Nephron (organoid): Measurements from ENCODE around the gene ZC3H12A.
A peak's percentile ranks its signal among the peaks of the same experiment; 100 is the strongest.

Source experiments
- H3K27ac Mint-ChIP-seq, 3 experiments: 2 replicates each; pipeline ENCODE4 v1.8.0; 2020; ENCODE audit warnings: mixed read lengths in 3 of 3, mild to moderate bottlenecking in 2 of 3, moderate library complexity in 1 of 3
- H3K27me3 Mint-ChIP-seq: 2 replicates; pipeline ENCODE4 v1.8.0; 2021; ENCODE audit warnings: low read depth, mild to moderate bottlenecking, moderate library complexity, mixed read lengths
- H3K36me3 Mint-ChIP-seq: 2 replicates; pipeline ENCODE4 v1.8.0; 2020; ENCODE audit warnings: low read depth, mixed read lengths
- H3K4me1 Mint-ChIP-seq: 2 replicates; pipeline ENCODE4 v1.8.0; 2020; ENCODE audit warnings: mixed read lengths
- H3K4me3 Mint-ChIP-seq, 3 experiments: 2 replicates each; pipeline ENCODE4 v1.8.0; 2020; ENCODE audit warnings: mild to moderate bottlenecking in 3 of 3, mixed read lengths in 3 of 3, moderate library complexity in 2 of 3
- H3K9me3 Mint-ChIP-seq: 2 replicates; pipeline ENCODE4 v1.8.0; 2020; ENCODE audit warnings: mixed read lengths
- TF ChIP-seq, protein P1 (sequence below), 3 experiments: fragments of 200-600 bp; sonication (generic); IDR thresholded peaks; one replicate each; pipeline ENCODE4 v1.5.0; 2021; ENCODE audit warnings: antibody characterized with exemption in 3 of 3; ENCODE audit not compliant: unreplicated experiment in 3 of 3

Gene ZC3H12A

DNA sequence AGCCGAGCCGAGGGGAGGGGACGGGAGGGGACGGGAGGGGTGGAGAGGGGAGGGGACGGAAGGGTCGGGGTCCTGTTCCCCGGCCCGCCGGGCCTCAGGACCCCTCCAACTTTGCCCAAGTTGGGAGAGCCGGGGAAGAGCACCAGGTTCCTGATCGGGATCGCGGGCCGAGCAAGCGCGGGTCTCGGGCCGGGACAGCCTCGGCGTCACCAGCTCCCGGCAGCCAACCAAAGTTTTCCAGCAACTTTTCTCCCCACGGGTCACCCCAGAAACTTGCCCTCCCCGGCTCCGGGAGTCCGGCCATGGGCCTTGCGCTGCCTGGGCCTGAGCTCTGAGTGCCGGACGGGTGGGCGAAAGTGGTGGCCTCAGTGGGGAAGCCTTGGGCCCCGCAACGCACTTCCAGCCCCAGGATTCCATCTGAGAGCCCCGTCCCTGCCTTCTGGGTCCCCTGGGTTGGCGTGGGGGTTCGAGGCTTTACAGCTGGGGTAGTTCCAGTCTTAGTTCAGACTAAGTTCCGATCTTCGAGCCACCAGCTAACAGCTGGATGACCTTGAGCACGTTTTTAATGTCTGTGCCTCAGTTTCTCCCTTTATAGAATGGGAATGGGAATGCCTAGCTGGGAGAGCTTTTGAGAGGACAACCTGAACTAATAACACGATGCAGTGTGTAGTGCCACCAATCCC, 458 bp downstream of the ZC3H12A start:
- Mint-ChIP-seq H3K4me1 (peaks cover 44% of the 10 kb centered on the region), H3K27ac (no peak overlapping the region), H3K4me3 (peak overlapping the region; percentile 78 to 86 (median 85)), H3K36me3 (no peaks in the 10 kb centered on the region), H3K27me3 (peaks cover 33% of the 10 kb centered on the region), H3K9me3 (no peaks in the 10 kb centered on the region)
- TF ChIP-seq, protein P1, sequence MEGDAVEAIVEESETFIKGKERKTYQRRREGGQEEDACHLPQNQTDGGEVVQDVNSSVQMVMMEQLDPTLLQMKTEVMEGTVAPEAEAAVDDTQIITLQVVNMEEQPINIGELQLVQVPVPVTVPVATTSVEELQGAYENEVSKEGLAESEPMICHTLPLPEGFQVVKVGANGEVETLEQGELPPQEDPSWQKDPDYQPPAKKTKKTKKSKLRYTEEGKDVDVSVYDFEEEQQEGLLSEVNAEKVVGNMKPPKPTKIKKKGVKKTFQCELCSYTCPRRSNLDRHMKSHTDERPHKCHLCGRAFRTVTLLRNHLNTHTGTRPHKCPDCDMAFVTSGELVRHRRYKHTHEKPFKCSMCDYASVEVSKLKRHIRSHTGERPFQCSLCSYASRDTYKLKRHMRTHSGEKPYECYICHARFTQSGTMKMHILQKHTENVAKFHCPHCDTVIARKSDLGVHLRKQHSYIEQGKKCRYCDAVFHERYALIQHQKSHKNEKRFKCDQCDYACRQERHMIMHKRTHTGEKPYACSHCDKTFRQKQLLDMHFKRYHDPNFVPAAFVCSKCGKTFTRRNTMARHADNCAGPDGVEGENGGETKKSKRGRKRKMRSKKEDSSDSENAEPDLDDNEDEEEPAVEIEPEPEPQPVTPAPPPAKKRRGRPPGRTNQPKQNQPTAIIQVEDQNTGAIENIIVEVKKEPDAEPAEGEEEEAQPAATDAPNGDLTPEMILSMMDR (IDR thresholded peaks at IDR 0.05; ENCODE audit: unreplicated experiment in 3 of 3), result no peak

GRCh38 chr1:37475380-37476086, 1.2 kb downstream of the ZC3H12A start:
- Mint-ChIP-seq H3K36me3 (no peaks in the 10 kb centered on the region), H3K9me3 (no peaks in the 10 kb centered on the region), H3K4me3 (peak overlapping the region; percentile 78 to 86 (median 85)), H3K27me3 (peaks cover 31% of the 10 kb centered on the region), H3K27ac (no peak overlapping the region), H3K4me1 (peaks cover 44% of the 10 kb centered on the region)
- TF ChIP-seq, protein P1 (IDR thresholded peaks at IDR 0.05; ENCODE audit: unreplicated experiment in 3 of 3), result no peak

- Mint-ChIP-seq H3K4me1 (peaks cover 44% of the 10 kb centered on the region), H3K27ac (no peak overlapping the region), H3K27me3 (peaks cover 28% of the 10 kb centered on the region), H3K9me3 (no peaks in the 10 kb centered on the region), H3K36me3 (no peaks in the 10 kb centered on the region), H3K4me3 (peak overlapping the region; percentile 47 to 74 (median 67))
- TF ChIP-seq, protein P1 (IDR thresholded peaks at IDR 0.05; ENCODE audit: unreplicated experiment in 3 of 3), result no peak
These were observed 1.7 kb downstream of the ZC3H12A start for GRCh38 chr1:37476087-37476452.

GRCh38 chr1:37476460-37477197, 2.2 kb downstream of the ZC3H12A start:
- TF ChIP-seq, protein P1 (IDR thresholded peaks at IDR 0.05; ENCODE audit: unreplicated experiment in 3 of 3), result no peak
- Mint-ChIP-seq H3K4me3 (peak overlapping the region; percentile 74 to 84 (median 75)), H3K4me1 (peaks cover 41% of the 10 kb centered on the region), H3K9me3 (no peaks in the 10 kb centered on the region), H3K27ac (peak overlapping the region in 2 of 3 experiments; percentile 55 to 70), H3K27me3 (peaks cover 24% of the 10 kb centered on the region), H3K36me3 (peaks cover 4% of the 10 kb centered on the region)

GRCh38 chr1:37477198-37477931, 3.0 kb downstream of the ZC3H12A start:
- H3K4me1 Mint-ChIP-seq, result peaks cover 34% of the 10 kb centered on the region
- peaks cover 16% of the 10 kb centered on the region for H3K27me3 Mint-ChIP-seq
- TF ChIP-seq, protein P1 (IDR thresholded peaks at IDR 0.05; ENCODE audit: unreplicated experiment in 3 of 3), result no peak
- no peaks in the 10 kb centered on the region for H3K9me3 Mint-ChIP-seq
- peaks cover 9% of the 10 kb centered on the region for H3K36me3 Mint-ChIP-seq
- peak overlapping the region; percentile 74 to 84 (median 75) for H3K4me3 Mint-ChIP-seq
- H3K27ac Mint-ChIP-seq, result peak overlapping the region in 2 of 3 experiments; percentile 65 to 70
